HG02798 (cell line): ENCODE data around the gene LYST.
A peak's percentile ranks its signal among the peaks of the same experiment; 100 is the strongest.
"Not testable (repeated sequence)": the region's sequence is repeated elsewhere in the genome, so short reads cannot be mapped to it uniquely, and the experiment has no call there.

Experiments used
- ATAC-seq: cut with Tn5 transposase; IDR thresholded peaks from one replicate; pipeline ENCODE4 v1.9.1; 2021; ENCODE audit warnings: mild to moderate bottlenecking; ENCODE audit not compliant: unreplicated experiment, poor library complexity

LYST gene

DNA sequence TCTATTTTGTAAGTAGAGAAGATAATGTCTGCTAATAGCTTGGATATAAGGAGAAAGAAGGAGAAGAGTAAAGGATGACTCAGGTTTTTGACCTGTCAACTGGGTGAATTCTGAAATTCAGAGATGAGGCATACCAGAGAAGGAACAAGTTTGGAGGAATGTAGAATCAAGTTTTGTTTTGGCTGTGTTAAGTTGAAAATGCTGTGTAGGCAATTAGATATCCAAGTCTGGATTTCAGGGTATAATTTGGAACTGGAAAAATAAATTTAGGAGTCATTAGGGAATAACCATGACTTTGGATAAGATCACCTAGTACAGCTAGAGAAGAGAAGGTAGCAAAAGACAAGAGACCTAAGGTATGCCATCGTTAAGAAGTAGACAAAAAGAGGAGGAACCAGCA, 194.7 kb downstream of the LYST start:
- no peak for ATAC-seq

DNA sequence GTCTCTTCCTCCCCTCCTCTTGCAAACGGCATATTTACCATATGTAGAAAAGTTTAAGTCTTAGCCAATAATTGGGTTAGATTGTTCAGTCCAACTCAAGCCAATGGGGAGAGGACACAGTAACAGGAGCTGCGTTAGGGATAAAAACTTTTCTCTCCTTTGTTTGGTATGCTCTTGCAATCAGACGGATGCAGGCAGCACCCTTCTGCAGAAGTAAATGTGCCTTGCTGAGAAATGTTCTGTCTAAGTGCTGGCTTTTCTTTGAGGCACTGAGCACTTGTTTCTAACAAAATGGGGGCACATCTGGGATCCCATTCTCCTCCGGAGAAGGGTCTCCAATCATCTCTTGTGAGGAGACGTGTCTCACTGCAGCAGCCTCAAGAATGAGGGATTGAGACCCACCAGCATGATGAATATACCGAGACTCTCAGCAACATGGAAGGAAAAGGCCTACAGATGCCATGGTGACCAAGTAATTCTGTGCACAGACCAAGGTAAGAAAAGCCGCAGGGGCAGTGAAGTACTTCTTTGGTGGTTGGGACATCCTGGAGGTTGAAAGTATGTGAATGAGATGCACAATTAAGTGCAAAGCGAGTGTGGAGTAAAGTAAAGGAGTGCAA, 196.4 kb downstream of the LYST start:
- no peak for ATAC-seq

- ATAC-seq: no peak
Measured at GRCh38 chr1:235669277-235669676, 197.4 kb downstream of the LYST start.

GRCh38 chr1:235663628-235664027, 203.1 kb downstream of the LYST start:
- ATAC-seq: no peak

- no peak for ATAC-seq
Measured at GRCh38 chr1:235661568-235661967, 205.1 kb downstream of the LYST start.

DNA sequence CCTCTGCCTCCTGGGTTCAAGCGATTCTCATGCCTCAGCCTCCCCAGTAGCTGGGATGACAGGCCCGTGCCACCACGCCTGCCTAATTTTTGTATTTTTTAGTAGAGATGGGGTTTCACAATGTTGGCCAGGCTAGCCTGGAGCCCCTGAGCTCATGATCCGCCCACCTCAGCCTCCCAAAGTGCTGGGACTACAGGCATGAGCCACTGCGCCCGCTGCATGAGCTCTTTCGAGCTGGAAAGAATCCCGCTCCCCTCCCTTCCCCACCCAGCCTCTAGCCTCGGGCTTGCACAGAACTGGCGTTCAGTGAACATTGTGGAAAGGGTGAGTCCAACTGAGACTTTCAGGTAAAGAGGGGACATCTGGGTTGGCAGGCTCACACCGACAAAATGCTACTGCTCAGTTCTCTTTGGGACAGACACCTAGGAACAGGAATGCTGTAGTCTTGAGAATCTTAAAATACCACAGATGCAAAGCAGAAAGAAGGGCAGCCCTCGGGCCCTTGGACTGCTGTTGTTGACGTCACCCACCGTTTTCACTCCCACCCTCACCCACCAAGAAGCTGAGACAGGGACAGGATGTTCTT, 207.4 kb downstream of the LYST start:
- ATAC-seq: no peak

DNA sequence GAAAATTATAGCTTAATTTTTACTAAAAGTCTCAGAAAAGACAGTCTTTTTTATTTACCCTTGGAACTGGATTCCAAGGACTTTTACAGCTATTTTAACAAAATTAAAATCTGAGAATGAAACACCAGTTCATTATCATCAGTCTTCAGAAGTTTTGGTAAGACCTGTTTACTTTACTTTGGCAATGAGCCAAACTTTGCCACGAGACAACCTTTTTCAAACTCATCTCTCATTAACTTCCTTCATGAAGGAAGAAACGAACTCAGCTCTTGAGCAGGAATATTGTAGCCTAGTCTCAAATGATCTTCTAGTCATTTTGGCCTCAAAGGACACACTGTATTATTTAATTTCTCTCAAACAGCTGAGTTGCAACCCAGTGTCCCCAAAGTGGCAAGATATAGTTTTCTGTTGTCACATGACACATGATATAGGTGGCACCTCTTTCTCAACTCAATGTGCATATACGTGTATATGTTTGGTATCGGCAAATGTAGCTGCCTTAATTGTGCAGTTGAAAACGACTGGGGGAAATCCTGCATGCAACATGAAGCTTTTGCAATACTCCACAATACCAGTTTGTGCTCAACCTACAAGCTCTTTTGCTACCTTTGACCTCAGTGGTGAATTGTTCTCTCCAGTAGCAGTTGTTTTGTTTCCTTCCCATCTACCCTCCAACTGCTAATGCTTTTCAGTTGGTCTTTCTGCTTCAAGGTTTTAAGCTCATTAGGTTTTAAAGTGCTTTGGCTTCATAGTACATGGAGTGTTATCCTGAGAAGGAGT, 208.8 kb downstream of the LYST start:
- ATAC-seq: no peak

DNA sequence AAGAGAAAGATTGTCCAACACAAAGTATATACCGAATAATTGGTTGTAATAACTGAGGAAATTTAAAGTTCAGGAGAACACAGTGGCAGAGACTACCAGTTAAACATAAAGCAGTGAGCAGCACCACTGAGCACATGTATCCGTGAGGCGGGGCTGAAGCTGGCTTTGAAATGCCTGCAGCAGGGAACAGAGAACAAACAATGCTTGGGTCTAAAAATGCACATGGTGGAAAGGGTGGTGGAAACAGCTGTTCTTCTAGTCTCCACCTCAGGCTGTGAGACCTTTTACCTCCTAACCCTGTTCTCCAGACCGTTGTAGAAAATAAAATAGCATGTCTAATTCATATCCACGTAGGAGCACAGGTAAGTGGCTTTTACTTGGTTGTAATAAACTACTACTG, 209.4 kb downstream of the LYST start:
- no peak for ATAC-seq

- no peak for ATAC-seq
Measured at GRCh38 chr1:235652364-235652763, 214.3 kb downstream of the LYST start.

DNA sequence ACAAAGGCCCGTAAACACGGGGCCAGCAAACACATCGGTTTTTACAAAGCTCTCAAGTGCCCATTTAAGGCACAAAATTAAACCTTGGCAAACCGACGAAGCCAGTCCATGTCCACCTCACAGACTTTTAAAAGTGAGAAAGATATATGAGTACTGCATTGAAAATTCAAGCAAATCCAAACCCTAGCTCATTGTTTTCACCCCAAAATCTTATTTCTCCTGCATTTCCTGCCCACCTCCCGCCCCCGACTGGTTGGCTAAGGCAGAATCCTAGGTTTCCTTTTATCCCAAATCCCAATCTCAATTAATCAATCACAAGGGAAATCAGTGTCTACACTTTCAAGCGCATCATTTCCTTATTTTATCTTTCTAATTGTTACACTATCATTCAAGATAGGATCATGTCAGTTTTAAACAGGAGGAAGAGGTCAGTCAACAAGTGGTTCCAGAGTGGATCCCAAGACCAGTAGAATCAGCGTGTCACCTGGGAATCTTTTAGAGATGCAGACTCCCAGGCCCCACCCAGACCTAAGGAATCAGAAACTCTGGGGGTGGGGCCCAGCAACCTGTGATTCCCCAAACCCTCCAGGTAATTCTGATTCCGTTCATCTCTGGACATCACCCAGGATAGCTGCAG, 215.4 kb downstream of the LYST start:
- no peak for ATAC-seq

- no peak for ATAC-seq
Measured at GRCh38 chr1:235650341-235651169, 216.2 kb downstream of the LYST start.

GRCh38 chr1:235649368-235650163, 217.1 kb downstream of the LYST start, which contains the start of gene GNG4:
Gene GNG4, minus strand, starts transcription at chr1:235649784. Its CDS starts 65,946 bp downstream, at chr1:235583838.
- peak; percentile 47 for ATAC-seq

- ATAC-seq: peak; percentile 63
Measured at GRCh38 chr1:235648954-235649367, 217.7 kb downstream of the LYST start.

DNA sequence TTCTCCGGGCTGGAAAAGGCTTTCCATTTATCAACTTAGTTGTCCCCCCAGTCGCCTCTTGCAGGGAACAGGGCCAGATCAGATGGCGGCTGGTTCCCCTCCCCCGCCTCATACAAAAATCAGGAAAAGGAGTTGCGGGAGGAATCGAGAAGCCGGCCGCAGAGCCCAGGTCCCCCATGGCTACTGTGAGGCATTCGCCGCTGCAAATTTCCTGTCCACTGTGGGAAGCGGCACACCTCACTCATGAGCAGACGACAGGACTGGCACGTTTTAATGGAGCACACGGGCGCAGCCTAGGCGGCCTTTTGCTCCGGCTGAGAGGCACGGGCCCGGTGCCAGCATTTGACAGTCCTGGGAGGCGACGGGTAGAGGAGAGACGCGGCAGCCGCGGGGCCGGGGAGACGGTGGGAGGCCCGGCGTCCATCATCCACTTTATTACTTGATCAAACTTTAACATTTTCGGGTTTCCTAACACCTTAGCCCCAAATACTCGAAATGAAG, 218.2 kb downstream of the LYST start:
- ATAC-seq: no peak

GRCh38 chr1:235647537-235647936, 219.2 kb downstream of the LYST start:
- ATAC-seq: not testable (repeated sequence)

- ATAC-seq: no peak
Measured at GRCh38 chr1:235646463-235646862, 220.2 kb downstream of the LYST start.

- no peak for ATAC-seq
Measured at GRCh38 chr1:235644693-235645305, 221.9 kb downstream of the LYST start.

GRCh38 chr1:235643837-235644692, 222.6 kb downstream of the LYST start:
- no peak for ATAC-seq
